SU-DHL-6 (cell line): ENCODE data around the gene POTEB.
"Not testable (repeated sequence)": the region's sequence is repeated elsewhere in the genome, so short reads cannot be mapped to it uniquely, and the experiment has no call there.

ENCODE experiments used
- EZH2phosphoT487 ChIP-seq: fragments of 200-600 bp; sonication (generic), shearing (Covaris generic); conservative IDR thresholded peaks from 2 replicates; pipeline ENCODE4 v1.6.1; 2018; ENCODE audit warnings: mild to moderate bottlenecking, antibody characterized with exemption, low read length, moderate library complexity, mixed read lengths
- TF ChIP-seq, protein P1 (sequence below): fragments of 200-600 bp; sonication (generic); IDR thresholded peaks from one replicate; pipeline ENCODE4 v1.5.1; 2017; ENCODE audit warnings: antibody characterized with exemption, mild to moderate bottlenecking, low read length, moderate library complexity; ENCODE audit not compliant: insufficient read depth, poor library complexity, severe bottlenecking

DNA sequence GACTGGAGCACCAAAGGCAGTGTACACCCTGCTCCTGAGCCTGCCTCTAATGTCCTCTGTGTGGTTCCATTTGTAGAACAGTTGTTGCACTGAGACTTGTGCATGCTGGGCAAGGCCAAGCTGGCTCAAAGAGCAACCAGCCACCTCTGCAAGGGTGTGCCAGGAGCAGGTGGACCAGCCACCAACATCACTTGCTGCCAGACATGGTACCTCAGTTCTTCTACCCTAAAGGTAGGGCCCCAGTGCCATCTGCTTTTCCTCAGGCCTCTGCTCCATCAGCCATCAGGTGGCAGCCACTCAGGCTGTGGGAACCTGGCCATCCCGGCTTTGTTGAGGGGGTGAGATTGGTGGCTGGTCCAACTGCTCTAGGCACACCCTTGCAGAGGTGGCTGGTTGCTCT, 38.7 kb downstream of the POTEB start:
- not testable (repeated sequence) for TF ChIP-seq EZH2phosphoT487
- TF ChIP-seq, protein P1, sequence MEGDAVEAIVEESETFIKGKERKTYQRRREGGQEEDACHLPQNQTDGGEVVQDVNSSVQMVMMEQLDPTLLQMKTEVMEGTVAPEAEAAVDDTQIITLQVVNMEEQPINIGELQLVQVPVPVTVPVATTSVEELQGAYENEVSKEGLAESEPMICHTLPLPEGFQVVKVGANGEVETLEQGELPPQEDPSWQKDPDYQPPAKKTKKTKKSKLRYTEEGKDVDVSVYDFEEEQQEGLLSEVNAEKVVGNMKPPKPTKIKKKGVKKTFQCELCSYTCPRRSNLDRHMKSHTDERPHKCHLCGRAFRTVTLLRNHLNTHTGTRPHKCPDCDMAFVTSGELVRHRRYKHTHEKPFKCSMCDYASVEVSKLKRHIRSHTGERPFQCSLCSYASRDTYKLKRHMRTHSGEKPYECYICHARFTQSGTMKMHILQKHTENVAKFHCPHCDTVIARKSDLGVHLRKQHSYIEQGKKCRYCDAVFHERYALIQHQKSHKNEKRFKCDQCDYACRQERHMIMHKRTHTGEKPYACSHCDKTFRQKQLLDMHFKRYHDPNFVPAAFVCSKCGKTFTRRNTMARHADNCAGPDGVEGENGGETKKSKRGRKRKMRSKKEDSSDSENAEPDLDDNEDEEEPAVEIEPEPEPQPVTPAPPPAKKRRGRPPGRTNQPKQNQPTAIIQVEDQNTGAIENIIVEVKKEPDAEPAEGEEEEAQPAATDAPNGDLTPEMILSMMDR: not testable (repeated sequence)
